HG02981 (cell line): ENCODE results near the gene PSMB5.

ENCODE experiments used
- ATAC-seq: cut with Tn5 transposase; IDR thresholded peaks from one replicate; pipeline ENCODE4 v1.9.1; 2021; ENCODE audit warnings: mild to moderate bottlenecking, moderate library complexity; ENCODE audit not compliant: unreplicated experiment

Gene PSMB5

DNA sequence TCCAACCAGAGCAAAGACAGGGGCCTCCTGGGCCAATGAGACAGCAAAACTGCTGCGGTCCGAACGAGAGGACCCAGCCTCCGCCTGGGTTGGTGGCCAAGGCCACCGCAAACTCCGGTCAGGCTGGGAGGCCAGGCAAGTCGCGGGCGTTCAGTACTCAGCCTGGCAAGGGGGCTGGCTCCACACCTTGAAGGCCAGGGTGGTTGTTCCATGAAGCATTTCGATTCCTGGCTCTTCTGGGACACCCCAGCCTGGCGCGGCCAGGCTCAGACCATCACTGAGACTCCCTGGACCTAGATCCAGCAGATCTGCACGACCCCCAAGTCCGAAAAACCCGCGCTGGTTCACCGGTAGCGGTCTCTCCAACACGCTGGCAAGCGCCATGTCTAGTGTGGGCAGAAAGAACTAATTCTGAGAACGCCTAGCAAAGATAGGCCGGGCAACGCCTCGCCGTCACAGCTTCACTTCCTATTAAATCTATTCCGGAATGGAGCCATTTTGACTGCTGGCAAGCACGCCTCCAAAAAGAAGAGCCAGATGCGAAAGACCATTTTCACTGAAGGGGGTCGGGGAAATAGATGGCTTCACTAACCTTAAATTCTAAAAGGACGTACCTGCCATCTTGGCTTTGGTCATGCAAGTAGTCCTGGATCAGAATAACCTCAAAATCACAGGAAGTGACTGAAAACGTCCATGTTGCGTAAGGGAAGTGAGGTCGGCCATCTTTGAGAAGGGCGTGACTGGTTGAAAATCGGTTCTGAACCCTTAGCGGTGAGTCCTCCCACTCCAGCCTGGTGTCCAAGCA is at the start of gene PSMB5:
Gene PSMB5 (minus strand): TSS at position 403 of the 805 bp plus-strand sequence. CDS start 19 bp downstream, at position 384.
- ATAC-seq, result peak; percentile 91

DNA sequence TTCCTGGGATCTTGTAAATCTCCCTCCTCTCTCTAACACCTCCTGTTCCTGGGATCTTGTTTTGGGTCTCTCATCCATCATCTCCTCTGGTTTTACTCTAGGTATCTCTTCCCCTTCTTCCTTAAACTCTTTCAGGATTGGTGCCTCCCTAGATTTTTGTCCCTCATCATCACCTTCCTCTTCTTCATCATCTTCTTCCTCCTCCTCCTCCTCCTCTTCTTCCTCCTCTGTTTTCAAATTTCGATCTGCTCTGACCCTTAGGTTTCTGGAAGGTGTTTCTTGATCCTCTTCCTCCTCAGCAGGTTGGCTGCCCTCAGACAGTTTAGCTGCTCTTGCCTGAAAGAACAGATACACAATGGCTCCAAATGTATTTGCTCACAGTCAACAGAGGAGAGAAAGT is 45.8 kb upstream of the PSMB5 start:
- ATAC-seq, result no peak

DNA sequence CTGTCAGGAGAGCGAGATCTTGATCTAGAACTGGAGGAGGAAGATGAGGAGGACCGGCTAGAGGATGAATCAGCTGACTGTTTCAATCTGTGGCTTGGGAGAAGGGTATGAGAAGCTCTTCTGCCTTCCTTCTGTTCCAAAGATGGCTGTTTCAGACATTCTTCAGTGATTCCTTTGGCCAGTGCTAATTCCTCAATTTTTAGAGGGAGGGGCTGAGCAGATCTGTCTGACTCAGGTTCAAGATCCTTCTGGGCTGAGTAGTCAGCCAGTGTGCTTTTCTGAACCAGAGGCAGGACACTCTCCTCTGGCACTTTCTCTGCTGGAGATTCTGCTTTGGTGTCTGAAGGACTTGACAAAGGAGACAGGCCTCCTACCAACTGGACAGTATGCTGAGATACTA is 45.0 kb upstream of the PSMB5 start:
- no peak for ATAC-seq

DNA sequence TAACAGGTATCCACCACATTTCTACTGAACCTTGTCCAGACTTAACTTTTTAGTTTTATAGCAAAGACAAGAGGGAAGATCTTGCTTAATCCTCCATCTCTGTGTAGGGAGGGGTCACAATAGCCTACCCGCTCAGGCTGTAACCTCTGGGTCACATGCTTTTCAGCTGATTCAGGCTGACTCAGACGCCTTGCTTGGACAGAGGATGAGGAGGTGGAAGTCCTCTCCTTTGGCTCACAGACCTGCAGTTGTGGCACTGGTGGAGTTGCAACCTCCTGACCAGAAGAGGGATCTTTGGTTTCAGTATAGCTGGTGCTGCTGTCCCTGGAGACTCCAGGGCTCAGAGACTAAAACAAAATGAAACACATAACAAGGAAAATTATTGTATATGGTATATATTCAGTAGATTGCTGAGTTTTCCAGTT is 44.0 kb upstream of the PSMB5 start:
- no peak for ATAC-seq

DNA sequence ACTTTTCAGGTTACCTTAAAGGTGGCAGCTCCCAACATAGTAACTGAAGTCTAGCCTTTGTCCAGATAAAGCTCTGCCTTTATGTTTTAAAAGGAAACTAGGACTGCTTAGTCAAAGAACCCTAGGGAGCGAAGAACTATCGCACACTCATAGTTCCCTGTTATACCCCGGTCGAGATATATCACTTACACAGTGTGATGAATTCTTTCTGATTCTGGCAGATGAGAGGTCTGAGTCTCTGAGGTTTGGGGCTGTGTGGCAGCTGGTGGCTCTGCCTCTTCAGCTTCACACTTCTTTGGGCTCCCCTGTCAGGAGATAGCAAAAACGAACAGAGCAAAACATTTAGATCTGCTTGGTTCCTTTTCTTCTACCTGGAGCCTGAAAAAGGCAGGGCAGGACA is 43.3 kb upstream of the PSMB5 start:
- no peak for ATAC-seq

DNA sequence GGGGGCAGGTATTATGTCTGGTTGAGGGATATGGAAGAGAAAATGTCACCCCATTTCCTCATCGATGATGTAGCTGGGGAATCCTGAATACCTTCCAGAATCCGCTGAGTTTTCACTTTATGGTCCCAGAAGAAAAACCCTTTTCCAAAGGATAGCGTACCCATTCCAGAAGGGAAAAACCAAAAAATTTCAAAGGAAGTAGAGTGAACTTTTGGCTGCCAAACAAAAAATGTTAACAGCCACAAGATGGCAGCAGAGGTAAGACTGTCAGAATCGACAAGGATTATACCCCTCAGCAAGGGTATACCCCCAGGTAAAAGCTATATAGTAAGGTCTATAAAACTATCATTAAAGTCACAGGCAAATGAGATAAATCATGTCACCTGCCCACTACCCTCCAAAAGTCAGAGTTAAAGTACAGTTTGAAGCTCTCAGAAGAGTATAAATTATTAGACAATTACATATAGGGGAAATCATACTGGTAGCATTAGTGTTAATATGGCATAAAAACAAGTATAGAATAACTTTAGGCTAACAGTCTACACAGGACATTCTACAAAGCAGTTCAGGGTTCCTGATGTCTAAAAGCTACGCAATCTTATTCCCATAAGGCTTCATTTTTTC is 42.2 kb upstream of the PSMB5 start:
- no peak for ATAC-seq

DNA sequence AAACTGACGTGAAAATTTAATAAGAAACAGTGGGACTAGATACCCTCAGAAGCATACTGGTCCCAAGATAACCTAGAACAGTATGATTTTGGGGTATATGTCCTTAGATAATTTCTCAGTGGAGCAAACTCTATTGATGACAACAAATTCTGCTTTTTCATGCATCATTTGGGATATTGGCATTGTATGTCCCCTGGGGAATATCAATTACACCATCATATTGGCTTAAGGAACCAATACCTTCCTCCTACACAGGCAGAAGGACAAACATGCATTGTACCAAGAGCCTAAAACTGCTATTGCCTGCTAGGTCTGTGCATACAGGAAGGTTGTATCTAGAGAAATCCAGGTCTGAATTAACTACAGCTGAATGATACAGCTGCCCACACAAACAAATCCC is 40.2 kb upstream of the PSMB5 start:
- no peak for ATAC-seq

DNA sequence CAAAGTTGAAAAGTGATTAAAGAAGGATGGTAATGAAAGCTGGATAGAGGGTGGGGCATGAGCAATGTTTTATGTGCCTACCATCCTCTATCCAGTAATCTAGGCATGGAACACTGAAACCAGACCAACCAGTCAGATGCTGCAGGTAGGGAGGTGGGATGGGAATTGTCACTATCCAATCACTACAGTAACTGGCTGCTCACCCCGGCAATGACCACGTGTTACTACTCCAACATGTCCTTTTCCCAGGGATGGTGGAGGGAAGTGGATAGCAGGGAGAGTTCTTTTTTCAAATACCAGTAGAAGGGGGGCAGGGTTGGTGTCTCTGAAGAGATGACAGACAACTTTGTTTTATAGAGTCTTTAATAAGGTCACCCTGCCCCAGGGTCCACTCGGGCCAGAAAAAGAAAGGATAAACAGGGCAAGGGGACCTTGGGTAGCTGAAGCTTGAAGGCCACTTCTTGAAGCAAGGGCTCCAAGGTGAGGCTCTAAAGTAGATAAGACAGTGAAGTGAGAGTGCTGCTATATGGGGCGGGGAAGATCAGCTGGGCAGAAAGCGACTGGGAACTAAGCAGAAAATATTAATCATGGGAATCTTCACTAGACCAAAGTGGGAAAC is 37.3 kb upstream of the PSMB5 start:
- ATAC-seq, result no peak

DNA sequence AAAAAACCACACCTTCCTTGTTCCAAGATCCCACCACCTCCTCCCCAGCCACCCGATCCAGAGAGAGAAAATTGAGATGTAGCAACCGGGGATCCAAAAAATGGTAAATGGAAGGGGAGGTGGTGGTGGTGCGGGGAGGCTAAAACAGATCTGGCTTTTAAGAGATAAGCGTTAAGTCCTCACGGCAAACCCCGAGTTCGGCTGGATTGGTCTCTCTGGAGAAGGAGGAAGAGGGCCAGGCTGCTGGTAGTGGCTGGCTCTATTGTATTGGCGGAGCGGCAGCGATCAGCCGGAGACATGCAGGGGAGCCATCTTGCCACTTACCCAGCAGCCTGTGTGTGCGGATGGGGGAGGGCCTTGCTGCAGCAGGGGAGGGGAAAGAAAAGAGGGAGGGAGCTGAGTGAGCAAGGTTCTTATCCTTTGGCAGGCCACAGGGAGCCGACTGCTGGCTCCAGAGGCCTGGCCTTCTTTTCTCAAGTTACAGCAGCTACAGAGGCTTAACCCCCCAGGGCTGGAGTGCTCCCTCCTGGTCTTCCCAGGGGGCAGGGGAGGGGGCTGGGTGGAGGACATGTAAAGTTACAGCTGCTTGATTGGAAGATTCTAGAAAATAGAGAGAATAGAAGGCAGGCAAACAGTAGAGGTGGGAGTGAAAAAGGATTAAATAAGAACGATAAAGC is 36.7 kb upstream of the PSMB5 start:
- ATAC-seq, result peak; percentile 86

DNA sequence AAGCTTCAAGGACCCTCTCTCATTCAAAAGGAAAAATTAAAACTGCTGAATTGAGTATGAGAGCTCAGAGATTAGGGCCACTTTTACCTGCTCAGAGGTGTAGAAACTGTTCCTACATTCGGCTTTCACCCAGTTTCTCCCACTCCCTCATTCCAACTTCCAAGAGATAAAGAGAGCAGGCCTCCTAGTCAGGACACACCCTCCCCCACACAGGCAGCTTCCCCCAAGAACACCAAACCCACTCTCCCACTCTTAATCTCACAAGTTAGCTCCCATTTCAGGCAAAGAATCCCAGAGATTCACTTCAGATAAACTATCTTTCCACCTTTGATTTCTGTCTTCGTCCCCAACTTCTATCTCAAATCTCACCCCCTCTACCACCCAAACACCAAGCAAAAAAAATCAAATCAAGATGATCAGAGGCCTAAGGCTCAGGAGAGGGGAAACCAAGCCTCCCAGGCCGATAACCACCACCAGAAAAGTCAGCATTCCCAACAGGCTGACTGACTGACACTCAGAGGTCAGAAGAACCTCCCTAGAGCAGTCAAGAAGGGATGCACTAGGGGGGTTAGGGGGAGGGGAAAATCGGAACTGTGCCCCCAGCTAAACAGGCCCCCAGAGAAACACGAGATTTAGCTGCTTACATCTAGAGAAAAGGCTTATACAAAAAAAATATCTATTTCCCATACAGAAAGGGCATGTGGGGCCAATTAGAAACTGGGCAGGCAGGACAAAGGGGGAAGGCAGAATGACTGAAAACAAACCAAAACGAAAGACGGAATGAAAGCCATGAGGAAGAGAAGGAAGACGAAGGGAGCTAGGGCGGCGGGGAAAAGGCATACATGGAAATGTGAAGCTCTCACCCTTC is 35.8 kb upstream of the PSMB5 start:
- no peak for ATAC-seq

DNA sequence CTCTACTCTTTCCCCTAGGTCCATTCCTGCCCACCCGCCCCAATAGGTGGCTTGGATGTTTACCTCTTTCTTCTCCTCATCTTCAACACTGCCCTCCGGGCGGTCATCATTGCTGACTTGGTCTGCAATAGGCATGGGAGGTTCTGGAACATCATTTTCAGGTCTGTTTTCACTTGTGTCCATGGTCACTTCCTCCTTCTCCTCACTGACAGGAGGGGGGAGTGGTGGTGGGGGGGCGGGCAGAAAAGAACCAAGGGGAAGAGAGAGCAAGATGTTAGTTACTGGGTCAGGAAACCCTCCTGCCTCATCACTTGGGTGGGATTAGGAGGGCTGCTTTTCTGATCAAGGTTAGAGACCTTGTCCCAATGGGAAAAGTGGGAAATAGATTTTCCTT is 34.7 kb upstream of the PSMB5 start:
- no peak for ATAC-seq

DNA sequence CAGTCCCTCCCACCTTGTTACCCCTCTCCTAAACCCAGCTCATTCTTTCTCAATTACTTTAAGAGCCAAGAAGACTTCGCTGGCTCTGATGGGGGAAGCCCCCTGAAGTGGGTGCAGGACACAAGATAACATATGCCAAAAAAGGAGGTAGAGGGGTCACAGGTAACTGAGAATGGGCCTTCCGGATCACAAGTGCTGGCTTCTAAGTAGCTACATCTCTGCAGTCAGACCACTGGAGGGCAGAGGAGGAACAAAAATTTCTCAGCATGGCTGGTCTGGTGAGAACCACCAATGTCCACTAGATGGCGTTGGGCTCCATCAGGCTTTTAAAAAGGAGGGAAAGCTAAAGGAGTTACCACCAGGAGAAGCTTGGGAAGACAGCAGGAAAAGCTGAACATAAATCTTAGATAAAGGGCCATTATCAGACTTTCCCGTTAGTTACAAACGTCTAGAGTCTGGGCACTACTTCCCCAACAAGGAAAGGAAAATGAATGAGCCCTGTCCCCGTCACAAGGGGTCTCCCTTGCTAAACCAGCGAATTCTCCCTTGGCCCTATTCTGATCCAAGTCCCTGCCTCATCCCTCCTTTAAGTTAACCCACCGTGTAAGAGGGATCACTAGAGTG is 34.2 kb upstream of the PSMB5 start:
- ATAC-seq, result peak; percentile 65

DNA sequence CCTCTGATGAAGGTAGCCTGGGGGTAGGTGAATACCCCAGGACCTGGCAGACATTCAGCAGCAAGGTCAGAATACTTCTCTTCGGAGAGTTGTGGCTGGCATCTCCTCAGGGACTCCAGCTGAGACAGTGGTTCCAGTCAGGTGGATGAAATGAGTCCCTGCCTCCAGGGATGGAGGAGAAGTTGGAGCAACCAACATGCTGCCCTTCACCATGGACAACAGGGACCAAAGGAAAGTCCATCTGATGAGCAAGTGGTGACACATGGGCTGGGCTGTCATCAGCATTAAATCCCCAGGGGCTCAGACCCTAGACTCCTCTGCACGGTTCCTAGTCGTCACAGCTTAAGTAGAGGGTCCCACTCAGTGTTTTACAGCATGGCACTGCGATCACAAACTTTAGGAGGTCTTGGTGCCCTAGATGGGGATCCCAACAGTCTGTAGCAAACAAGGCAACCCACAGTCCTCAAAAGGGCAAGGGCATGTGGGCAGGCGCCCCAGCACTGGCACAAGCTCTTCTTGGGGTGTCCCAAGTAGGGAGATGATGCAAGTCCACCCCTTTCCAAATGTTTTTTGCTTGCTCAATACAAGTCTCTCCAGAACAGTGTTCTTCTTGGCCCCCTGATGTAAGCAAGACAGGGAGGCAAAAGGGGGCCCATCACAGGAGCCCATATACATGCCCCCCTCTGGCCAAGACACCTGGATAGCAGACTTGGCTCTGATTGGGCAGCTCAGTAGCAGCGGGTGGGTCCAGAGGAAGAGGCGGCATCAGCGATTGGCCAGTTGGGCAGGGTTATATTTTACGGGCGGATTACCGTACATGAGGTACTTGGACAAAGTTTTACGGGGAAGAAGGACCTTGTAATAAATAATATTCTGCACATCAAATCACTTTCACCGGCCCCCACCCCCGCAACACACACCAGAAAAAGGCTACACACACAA is 33.4 kb upstream of the PSMB5 start:
- ATAC-seq, result no peak

DNA sequence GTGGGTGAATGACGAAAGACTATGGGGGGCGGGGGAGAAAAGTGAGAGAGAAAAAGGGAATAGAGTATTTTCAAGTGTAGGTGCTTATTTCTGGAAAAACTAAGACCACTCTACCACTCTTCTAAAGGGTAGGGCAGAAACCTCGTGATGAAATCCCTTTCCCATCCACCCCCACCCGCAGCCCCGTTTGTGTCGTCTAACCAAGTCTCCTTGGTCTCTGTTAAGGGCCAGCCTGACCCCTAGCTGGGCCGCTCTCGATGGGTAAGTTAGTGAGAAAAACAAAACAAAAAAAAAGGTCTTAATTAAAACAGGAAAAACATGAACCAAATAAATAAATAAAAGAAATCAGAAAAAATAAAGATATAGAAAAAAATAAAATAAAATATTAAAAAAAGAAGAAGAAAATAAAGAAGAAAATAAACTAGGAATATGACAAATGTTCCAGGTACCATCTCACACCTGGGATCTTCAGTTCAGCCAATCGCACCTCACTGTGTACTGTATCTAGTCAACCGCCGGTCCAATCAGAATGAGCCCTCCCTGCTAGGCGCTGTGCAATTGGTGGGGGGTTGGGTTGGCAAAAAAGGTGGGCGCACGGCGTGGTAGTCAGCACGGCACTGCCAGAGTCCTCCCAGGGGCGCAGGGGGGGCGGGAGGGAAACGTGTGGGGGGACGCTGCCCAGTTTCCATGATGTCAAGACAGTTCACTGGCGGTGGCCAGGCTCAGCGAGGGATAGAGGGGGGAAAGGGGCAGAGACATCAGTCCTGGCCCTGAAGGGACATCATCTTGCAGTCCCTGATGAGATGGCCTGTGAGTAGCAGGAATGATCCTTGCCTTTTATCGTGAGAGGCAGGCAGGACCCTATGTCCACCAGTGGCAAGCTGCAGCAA is 32.4 kb upstream of the PSMB5 start:
- ATAC-seq, result no peak

DNA sequence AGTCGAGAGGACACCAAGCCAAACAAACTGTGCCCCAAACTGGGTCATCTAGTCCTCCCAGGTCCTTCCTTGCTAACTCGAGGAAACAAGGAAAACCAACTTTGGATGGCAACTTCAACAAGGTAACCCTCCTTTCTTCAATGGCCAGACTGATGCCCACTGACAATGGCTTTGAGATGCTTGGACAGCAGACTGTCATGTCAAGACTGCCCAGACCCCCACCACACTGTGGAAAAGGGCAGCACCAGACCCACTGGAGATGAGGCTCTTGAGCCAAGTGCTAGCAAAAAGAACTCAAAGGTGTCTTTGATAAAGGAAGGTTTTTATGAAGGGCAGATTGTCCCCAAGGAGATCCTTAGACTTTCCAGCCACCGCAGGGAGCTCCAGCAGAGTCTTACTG is 31.7 kb upstream of the PSMB5 start:
- ATAC-seq, result no peak

DNA sequence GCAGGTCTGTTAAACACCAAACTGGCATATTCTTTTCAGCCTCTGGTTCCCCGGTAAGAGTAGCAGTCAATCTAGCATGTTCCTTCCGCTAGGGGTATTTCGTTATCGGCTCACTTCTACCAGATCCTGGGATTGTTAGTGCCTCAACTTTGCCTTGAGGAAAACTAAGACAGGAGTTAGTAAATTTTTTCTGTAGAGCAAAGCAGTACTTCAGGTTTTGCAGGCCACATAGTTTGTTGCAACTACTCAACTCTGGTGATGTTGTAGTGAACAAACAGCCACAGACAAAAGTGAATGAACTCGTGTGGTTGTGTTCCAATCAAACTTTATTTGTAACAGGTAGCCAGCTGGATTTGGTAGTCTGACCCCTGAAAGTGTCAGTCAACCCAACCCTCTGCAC is 28.9 kb upstream of the PSMB5 start:
- ATAC-seq, result no peak

DNA sequence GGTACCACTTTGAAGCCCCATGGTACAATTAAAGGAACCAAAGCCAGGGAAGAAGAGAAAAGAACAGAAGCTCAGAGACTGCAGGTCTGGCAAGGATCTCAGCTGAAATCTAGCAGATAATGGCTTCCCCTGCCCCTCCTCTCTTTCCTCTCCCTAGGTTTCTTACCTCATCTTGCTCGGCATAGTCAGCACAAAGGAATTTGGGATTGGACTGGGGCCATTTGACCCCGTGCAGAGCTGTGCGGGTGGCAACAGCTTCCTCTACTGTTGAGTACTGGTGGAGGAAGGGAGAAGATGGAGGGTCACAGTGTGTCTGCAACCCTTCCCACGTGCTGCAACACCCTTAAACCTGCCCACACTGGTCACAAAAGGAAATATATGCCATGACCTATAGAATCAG is 27.3 kb upstream of the PSMB5 start:
- no peak for ATAC-seq
